BE2C (cell line): ENCODE data around the gene CACNA2D3.

Experiments used
- DNase-seq: peaks from one replicate; pipeline ENCODE4 v3.0.0-alpha.2; 2020
- H3K27me3 ChIP-seq: fragments of 250-450 bp; sonication (Bioruptor Pico); 2 replicates; pipeline ENCODE4 v1.5.1; 2020; ENCODE audit warnings: mild to moderate bottlenecking
- H3K36me3 ChIP-seq: fragments of 250-450 bp; sonication (Bioruptor Pico); 2 replicates; pipeline ENCODE4 v1.5.1; 2020; ENCODE audit warnings: mild to moderate bottlenecking
- H3K4me1 ChIP-seq: fragments of 250-450 bp; sonication (Bioruptor Pico); 2 replicates; pipeline ENCODE4 v1.5.1; 2020
- H3K4me3 ChIP-seq: 2 replicates; pipeline ENCODE4 v1.5.1; 2011; ENCODE audit warnings: low read depth, low read length
- H3K9me3 ChIP-seq: fragments of 250-450 bp; sonication (Bioruptor Pico); 2 replicates; pipeline ENCODE4 v1.5.1; 2020
- CTCF ChIP-seq: IDR thresholded peaks from 2 replicates; pipeline ENCODE4 v1.5.1; 2012; ENCODE audit warnings: mild to moderate bottlenecking, low read depth, low read length

CACNA2D3 gene

DNA sequence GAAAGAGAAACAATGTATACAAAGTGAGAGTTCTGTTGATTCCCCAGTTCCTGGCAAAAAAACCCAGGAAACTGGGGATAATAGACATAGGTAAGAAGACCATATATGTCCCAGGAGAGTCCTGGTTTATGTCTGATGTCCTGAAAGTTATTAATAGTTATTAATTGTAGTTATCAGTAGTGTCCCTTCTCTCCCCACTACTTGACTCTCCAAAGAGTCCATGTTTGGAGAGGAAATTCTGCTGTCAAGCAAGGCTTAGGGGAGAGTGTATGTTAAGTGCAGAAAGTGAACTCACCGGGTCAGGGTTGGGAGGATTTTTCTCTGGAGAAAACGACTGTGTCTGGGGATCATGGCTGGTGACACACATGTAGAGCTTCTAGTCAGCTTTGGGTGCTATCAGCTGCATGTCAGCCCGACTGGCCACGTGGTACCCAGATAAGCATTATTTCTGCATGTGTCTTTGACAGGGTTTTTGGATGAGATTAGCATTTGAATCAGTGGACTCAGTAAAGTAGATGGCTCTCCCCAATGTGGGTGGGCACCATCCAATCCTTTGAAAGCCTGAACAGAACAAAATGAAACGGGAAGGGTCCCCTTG, 80.4 kb downstream of the CACNA2D3 start:
- no peaks in the 10 kb centered on the region for H3K9me3 ChIP-seq
- no peaks in the 10 kb centered on the region for H3K36me3 ChIP-seq
- H3K4me1 ChIP-seq, result peaks cover 7% of the 10 kb centered on the region; the same call in 1 of the 2 replicates
- no peak for TF ChIP-seq CTCF
- H3K27me3 ChIP-seq, result no peaks in the 10 kb centered on the region
- DNase-seq, result no peak
- no peak overlapping the region for H3K4me3 ChIP-seq

DNA sequence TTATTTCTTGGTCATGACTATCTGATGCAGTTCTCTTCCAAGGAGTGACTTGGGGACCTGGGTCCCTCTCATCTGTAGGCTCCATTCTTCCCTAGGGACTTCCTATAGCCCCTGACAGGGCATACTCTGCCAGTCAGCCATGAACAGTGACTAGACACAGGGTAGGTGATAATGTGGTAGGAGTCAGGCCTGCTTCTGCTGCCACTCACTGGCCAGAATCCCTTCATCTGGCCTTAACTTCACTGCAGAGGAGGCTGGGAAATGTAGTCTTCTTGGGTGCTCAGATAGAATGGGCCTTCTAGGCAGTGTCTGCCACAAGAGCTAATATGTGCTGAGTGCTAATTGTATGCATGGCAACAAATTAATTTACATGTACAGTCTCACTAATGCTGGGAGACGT, 84.5 kb downstream of the CACNA2D3 start:
- no peak for TF ChIP-seq CTCF
- DNase-seq, result no peak
- peaks cover 7% of the 10 kb centered on the region; the same call in 1 of the 2 replicates for H3K4me1 ChIP-seq
- no peaks in the 10 kb centered on the region for H3K9me3 ChIP-seq
- H3K4me3 ChIP-seq, result no peak overlapping the region
- H3K27me3 ChIP-seq, result no peaks in the 10 kb centered on the region
- H3K36me3 ChIP-seq, result no peaks in the 10 kb centered on the region

DNA sequence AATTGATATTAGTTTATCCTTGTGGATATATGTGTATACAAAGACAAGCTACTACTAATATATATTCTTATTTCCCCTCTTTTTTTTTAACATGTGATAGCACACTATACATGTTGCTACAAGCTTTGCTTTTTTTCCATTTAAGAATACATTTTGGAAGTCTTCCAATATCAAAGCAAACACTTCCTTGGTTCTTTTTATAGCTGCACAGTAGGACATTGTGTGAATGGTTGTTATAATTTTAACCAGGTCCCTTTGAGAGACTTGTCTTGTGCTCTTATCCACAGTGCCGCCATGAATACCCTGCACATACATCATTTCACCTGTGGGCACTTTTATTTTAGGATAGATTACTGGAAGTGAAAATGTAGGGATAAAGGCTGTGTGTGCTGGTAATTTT, 88.7 kb downstream of the CACNA2D3 start:
- TF ChIP-seq CTCF, result no peak

DNA sequence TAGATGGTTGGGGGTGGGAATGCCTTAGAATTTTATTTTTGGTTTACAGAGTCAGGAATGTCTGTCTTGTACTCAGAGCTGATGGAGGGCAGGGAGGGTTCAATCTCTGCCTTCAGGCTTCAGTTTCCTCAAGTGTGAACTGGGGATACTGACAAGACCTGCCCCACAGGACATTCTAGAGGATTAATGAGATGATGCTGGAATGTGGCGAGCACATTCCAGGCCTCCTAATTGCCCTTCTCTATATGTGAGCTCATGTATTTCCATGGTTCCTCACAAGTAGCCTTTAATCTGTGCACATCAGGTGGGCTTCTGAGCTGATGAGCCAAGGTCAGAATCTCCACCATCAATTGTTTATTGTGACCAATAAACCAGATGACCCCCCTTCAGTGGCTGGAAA, 90.4 kb downstream of the CACNA2D3 start:
- TF ChIP-seq CTCF, result no peak

More for the DNA sequence above, 88.7 kb downstream of the CACNA2D3 start:
- DNase-seq, result no peak
- Histone ChIP-seq H3K4me3 (no peak overlapping the region), H3K9me3 (no peaks in the 10 kb centered on the region), H3K36me3 (no peaks in the 10 kb centered on the region), H3K27me3 (no peaks in the 10 kb centered on the region), H3K4me1 (no peaks in the 10 kb centered on the region)

DNA sequence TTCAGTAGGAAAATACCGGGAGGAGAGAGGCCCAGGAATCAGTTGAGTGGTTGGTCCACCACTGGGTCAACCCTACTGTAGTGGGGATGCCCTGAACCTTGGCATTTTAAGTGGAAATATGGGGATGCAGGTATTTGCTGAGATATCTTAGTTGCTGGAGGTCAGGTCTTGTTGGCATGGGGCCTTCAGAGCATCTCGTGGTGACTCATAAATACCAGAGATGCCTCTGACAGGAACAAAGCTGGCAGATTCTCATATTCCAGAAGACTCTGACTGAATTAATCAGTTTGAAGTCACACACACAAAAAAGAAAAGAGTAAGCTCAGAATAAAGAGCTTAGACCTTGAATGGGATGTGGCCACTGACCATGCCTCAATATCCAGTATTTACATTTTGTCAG, 91.6 kb downstream of the CACNA2D3 start:
- no peak for TF ChIP-seq CTCF
- H3K27me3 ChIP-seq, result no peaks in the 10 kb centered on the region
- no peak overlapping the region for H3K4me3 ChIP-seq
- DNase-seq, result no peak
- H3K4me1 ChIP-seq, result no peaks in the 10 kb centered on the region
- H3K36me3 ChIP-seq, result no peaks in the 10 kb centered on the region
- no peaks in the 10 kb centered on the region for H3K9me3 ChIP-seq

More for the DNA sequence above, 90.4 kb downstream of the CACNA2D3 start:
- Histone ChIP-seq H3K4me3 (no peak overlapping the region), H3K36me3 (no peaks in the 10 kb centered on the region), H3K27me3 (no peaks in the 10 kb centered on the region), H3K9me3 (no peaks in the 10 kb centered on the region), H3K4me1 (no peaks in the 10 kb centered on the region)
- DNase-seq, result no peak

GRCh38 chr3:54214845-54215244, 92.5 kb downstream of the CACNA2D3 start:
- H3K4me3 ChIP-seq, result no peak overlapping the region
- no peak for DNase-seq
- no peaks in the 10 kb centered on the region for H3K4me1 ChIP-seq
- TF ChIP-seq CTCF, result no peak
- no peaks in the 10 kb centered on the region for H3K27me3 ChIP-seq
- H3K9me3 ChIP-seq, result no peaks in the 10 kb centered on the region
- no peaks in the 10 kb centered on the region for H3K36me3 ChIP-seq
